ENCODE results near the gene CPE. TPM values are rescaled to one million over a fixed set of nuclear protein-coding genes. Genes with fewer than 3 reads are reported as not detected.

CPE gene
- total and polyA plus RNA-seq, 12 donors: 16.9 to 57.6 (median 26.6) TPM

- no peaks in the 10 kb centered on the region for H3K36me3 ChIP-seq
- H3K4me3 ChIP-seq: no peak overlapping the region
- no peak overlapping the region for H3K27ac ChIP-seq
- H3K9me3 ChIP-seq: no peaks in the 10 kb centered on the region
- ATAC-seq: no peak
- WGBS, 2 donors: 75 to 78% methylated on average over 6 of the region's 6 CpGs
- no peaks in the 10 kb centered on the region for H3K4me1 ChIP-seq
- intact Hi-C loops (cut with DNase I): no loop called here
- no peak for TF ChIP-seq CTCF (IDR thresholded peaks at IDR 0.05)
- no peak for DNase-seq
- H3K27me3 ChIP-seq: no peaks in the 10 kb centered on the region
Observed at GRCh38 chr4:165516281-165516833, 137.5 kb downstream of the CPE start.

- TF ChIP-seq CTCF (IDR thresholded peaks at IDR 0.05): no peak
- intact Hi-C loops (cut with DNase I): no loop called here
- no peak overlapping the region for H3K27ac ChIP-seq
- H3K36me3 ChIP-seq: no peaks in the 10 kb centered on the region
- 54 to 61% methylated on average over 1 of the region's 1 CpG for WGBS, 2 donors
- H3K4me1 ChIP-seq: peaks cover 0 to 2% (median 0%) of the 10 kb centered on the region in 9 donors
- H3K4me3 ChIP-seq: no peak overlapping the region
- DNase-seq (no peak), ATAC-seq (no peak)
- H3K27me3 ChIP-seq: no peaks in the 10 kb centered on the region
- H3K9me3 ChIP-seq: no peaks in the 10 kb centered on the region
Observed at GRCh38 chr4:165517216-165517615, 138.4 kb downstream of the CPE start.

GRCh38 chr4:165518024-165518616 is 139.3 kb downstream of the CPE start:
- intact Hi-C loops (cut with DNase I): no loop called here
- 88 to 90% methylated on average over 1 of the region's 1 CpG for WGBS, 2 donors
- H3K27me3 ChIP-seq: no peaks in the 10 kb centered on the region
- DNase-seq (no peak), ATAC-seq (no peak)
- H3K9me3 ChIP-seq: no peaks in the 10 kb centered on the region
- H3K4me1 ChIP-seq: peaks cover 0 to 5% (median 0%) of the 10 kb centered on the region in 9 donors
- no peak overlapping the region for H3K4me3 ChIP-seq
- H3K27ac ChIP-seq: no peak overlapping the region
- H3K36me3 ChIP-seq: no peaks in the 10 kb centered on the region
- no peak for TF ChIP-seq CTCF (IDR thresholded peaks at IDR 0.05)

GRCh38 chr4:165518686-165519085 is 139.9 kb downstream of the CPE start:
- Histone ChIP-seq H3K27ac (no peak overlapping the region), H3K9me3 (no peaks in the 10 kb centered on the region), H3K4me1 (peaks cover 0 to 5% (median 0%) of the 10 kb centered on the region in 9 donors), H3K27me3 (no peaks in the 10 kb centered on the region), H3K4me3 (no peak overlapping the region), H3K36me3 (no peaks in the 10 kb centered on the region)
- 79 to 80% methylated on average over 1 of the region's 1 CpG for WGBS, 2 donors
- ATAC-seq (no peak), DNase-seq (no peak)
- intact Hi-C loops (cut with DNase I): no loop called here
- TF ChIP-seq CTCF (IDR thresholded peaks at IDR 0.05): no peak

Measured in heart right ventricle (tissue), 16 donors.